ENCODE results near the gene CIC. TPM values are rescaled to one million over a fixed set of nuclear protein-coding genes. Genes with fewer than 3 reads are reported as not detected.

The CIC gene
- total and polyA plus RNA-seq, 2 donors from 2014 or later, result 18.8 to 90.9 TPM

- no peak overlapping the region for H3K27ac ChIP-seq (ENCODE audit: low read depth in 2 of 2, low read length in 2 of 2)
- H3K36me3 ChIP-seq (ENCODE audit: control insufficient read depth in 2 of 3, insufficient read depth in 3 of 3, low read length in 3 of 3), result peaks cover 0 to 6% (median 0%) of the 10 kb centered on the region in 3 donors
- no peak overlapping the region for H3K9ac ChIP-seq (ENCODE audit: low read length in 3 of 3)
- intact Hi-C loops (cut with DNase I), result no loop called here
- TF ChIP-seq CTCF (IDR thresholded peaks at IDR 0.05; ENCODE audit: borderline replicate concordance, extremely low read depth, insufficient read depth), result no peak
- no peaks in the 10 kb centered on the region for H3K9me3 ChIP-seq (ENCODE audit: control insufficient read depth in 2 of 3, insufficient read depth in 1 of 3, low read length in 3 of 3)
- FAIRE-seq, result no peak
- DNase-seq, result peak in 1 of 5 donors; percentile 58
- peaks cover 0 to 6% (median 2%) of the 10 kb centered on the region in 3 donors for H3K4me1 ChIP-seq (ENCODE audit: control insufficient read depth in 2 of 3, insufficient read depth in 2 of 3, low read depth in 1 of 3, low read length in 3 of 3)
- H3K27me3 ChIP-seq (ENCODE audit: control insufficient read depth, insufficient read depth, low read length), result no peaks in the 10 kb centered on the region
- H3K4me3 ChIP-seq (ENCODE audit: low read length in 3 of 3), result no peak overlapping the region
These were observed 28.0 kb downstream of the CIC start for GRCh38 chr19:42297039-42297438.

GRCh38 chr19:42301646-42302203 is 32.7 kb downstream of the CIC start, which contains the start of gene PRR19:
Gene PRR19, plus strand, starts transcription at chr19:42302132. Its CDS starts 7,453 bp downstream, at chr19:42309585.
- Histone ChIP-seq H3K9me3 (ENCODE audit: control insufficient read depth in 2 of 3, insufficient read depth in 1 of 3, low read length in 3 of 3) (no peaks in the 10 kb centered on the region), H3K27ac (ENCODE audit: low read depth in 2 of 2, low read length in 2 of 2) (peak within 1 kb of the TSS; percentile 43 to 56), H3K27me3 (ENCODE audit: control insufficient read depth, insufficient read depth, low read length) (no peaks in the 10 kb centered on the region), H3K9ac (ENCODE audit: low read length in 3 of 3) (peak within 1 kb of the TSS in 2 of 3 donors; percentile 55 to 57), H3K4me3 (ENCODE audit: low read length in 3 of 3) (peak within 1 kb of the TSS; percentile 63 to 84 (median 75)), H3K36me3 (ENCODE audit: control insufficient read depth in 2 of 3, insufficient read depth in 3 of 3, low read length in 3 of 3) (no peaks in the 10 kb centered on the region), H3K4me1 (ENCODE audit: control insufficient read depth in 2 of 3, insufficient read depth in 2 of 3, low read depth in 1 of 3, low read length in 3 of 3) (peaks cover 2 to 4% (median 2%) of the 10 kb centered on the region in 3 donors)
- intact Hi-C loops (cut with DNase I), result no loop called here
- no peak for TF ChIP-seq CTCF (IDR thresholded peaks at IDR 0.05; ENCODE audit: borderline replicate concordance, extremely low read depth, insufficient read depth)
- no peak for DNase-seq
- FAIRE-seq, result no peak

GRCh38 chr19:42303101-42303464 is 34.0 kb downstream of the CIC start:
- intact Hi-C loops (cut with DNase I), result no loop called here
- TF ChIP-seq CTCF (IDR thresholded peaks at IDR 0.05; ENCODE audit: borderline replicate concordance, extremely low read depth, insufficient read depth), result no peak
- Histone ChIP-seq H3K27ac (ENCODE audit: low read depth in 2 of 2, low read length in 2 of 2) (no peak overlapping the region), H3K27me3 (ENCODE audit: control insufficient read depth, insufficient read depth, low read length) (no peaks in the 10 kb centered on the region), H3K4me3 (ENCODE audit: low read length in 3 of 3) (peak overlapping the region in 2 of 3 donors; percentile 49 to 75), H3K36me3 (ENCODE audit: control insufficient read depth in 2 of 3, insufficient read depth in 3 of 3, low read length in 3 of 3) (no peaks in the 10 kb centered on the region), H3K9me3 (ENCODE audit: control insufficient read depth in 2 of 3, insufficient read depth in 1 of 3, low read length in 3 of 3) (no peaks in the 10 kb centered on the region), H3K9ac (ENCODE audit: low read length in 3 of 3) (peak overlapping the region in 1 of 3 donors; percentile 37), H3K4me1 (ENCODE audit: control insufficient read depth in 2 of 3, insufficient read depth in 2 of 3, low read depth in 1 of 3, low read length in 3 of 3) (peaks cover 2 to 4% (median 2%) of the 10 kb centered on the region in 3 donors)
- DNase-seq (peak in 1 of 5 donors; percentile 32), FAIRE-seq (no peak)

Measured in kidney (tissue), 14 donors.